GM23338 (cell line): ENCODE data around the gene JAK3.

Experiments
- CTCF ChIP-seq, 2 experiments: fragments of 200-600 bp in 1 of 2; sonication (generic) in 1 of 2; conservative IDR thresholded peaks; 2 replicates each; pipeline versions ENCODE4 v1.5.1 to v1.6.1; 2016 to 2017; ENCODE audit warnings: antibody characterized with exemption in 2 of 2, low read depth in 2 of 2, mild to moderate bottlenecking in 2 of 2, moderate library complexity in 1 of 2
- EZH2 ChIP-seq: fragments of 200-600 bp; sonication (generic); IDR thresholded peaks from one replicate; pipeline ENCODE4 v1.8.0; 2017; ENCODE audit warnings: antibody characterized with exemption, mild to moderate bottlenecking, low read depth; ENCODE audit not compliant: unreplicated experiment
- EZH2phosphoT487 ChIP-seq: fragments of 200-600 bp; sonication (generic); IDR thresholded peaks from one replicate; pipeline ENCODE4 v1.8.1; 2018; ENCODE audit warnings: antibody characterized with exemption; ENCODE audit not compliant: unreplicated experiment
- NANOG ChIP-seq: IDR thresholded peaks from 2 replicates; pipeline ENCODE4 v1.6.1; 2016; ENCODE audit warnings: antibody characterized with exemption, borderline replicate concordance
- POLR2AphosphoS5 ChIP-seq: IDR thresholded peaks from 2 replicates; pipeline ENCODE4 v1.6.1; 2016; ENCODE audit warnings: antibody characterized with exemption, low read depth
- REST ChIP-seq: IDR thresholded peaks from one replicate; pipeline ENCODE4 v1.6.1; 2018; ENCODE audit warnings: antibody characterized with exemption; ENCODE audit not compliant: unreplicated experiment
- STAT1 ChIP-seq: IDR thresholded peaks from one replicate; pipeline ENCODE4 v1.6.1; 2016; ENCODE audit warnings: antibody characterized with exemption; ENCODE audit not compliant: unreplicated experiment
- ZNF114 ChIP-seq: fragments of 250-450 bp; sonication (Bioruptor Pico); IDR thresholded peaks from 2 replicates; pipeline ENCODE4 v1.5.0; 2020; ENCODE audit warnings: mild to moderate bottlenecking, moderate library complexity
- ZNF462 ChIP-seq: fragments of 250-450 bp; sonication (Bioruptor Pico); IDR thresholded peaks from 2 replicates; pipeline ENCODE4 v1.5.0; 2020; ENCODE audit warnings: mild to moderate bottlenecking, moderate library complexity

GRCh38 chr19:17866964-17867486 lies 19.2 kb upstream of the JAK3 start:
- TF ChIP-seq CTCF (conservative IDR thresholded peaks at IDR 0.05; ENCODE audit: low read depth in 2 of 2) = no peak
- TF ChIP-seq POLR2AphosphoS5 = no peak
- no peak for TF ChIP-seq EZH2phosphoT487
- TF ChIP-seq REST = no peak
- no peak for TF ChIP-seq STAT1
- no peak for TF ChIP-seq ZNF462 (CRISPR knock-in tag)
- TF ChIP-seq ZNF114 (CRISPR knock-in tag) = no peak
- TF ChIP-seq NANOG = no peak
- TF ChIP-seq EZH2 = no peak
